Measurements from ENCODE around the gene SH3GLB2.

SH3GLB2 gene

GRCh38 chr9:129028192-129028966, at the start of gene SH3GLB2:
Gene SH3GLB2 (minus strand): TSS chr9:129028331. CDS start chr9:129028154, 177 bp downstream.
- DNase-seq = peak; percentile 97

GRCh38 chr9:129077236-129077635, 49.1 kb upstream of the SH3GLB2 start:
- DNase-seq = no peak

- no peak for DNase-seq
These were observed 48.5 kb upstream of the SH3GLB2 start for GRCh38 chr9:129076640-129077037.

- DNase-seq = no peak
These were observed 48.0 kb upstream of the SH3GLB2 start for GRCh38 chr9:129075996-129076639.

GRCh38 chr9:129074106-129074505, 46.0 kb upstream of the SH3GLB2 start:
- no peak for DNase-seq

DNA sequence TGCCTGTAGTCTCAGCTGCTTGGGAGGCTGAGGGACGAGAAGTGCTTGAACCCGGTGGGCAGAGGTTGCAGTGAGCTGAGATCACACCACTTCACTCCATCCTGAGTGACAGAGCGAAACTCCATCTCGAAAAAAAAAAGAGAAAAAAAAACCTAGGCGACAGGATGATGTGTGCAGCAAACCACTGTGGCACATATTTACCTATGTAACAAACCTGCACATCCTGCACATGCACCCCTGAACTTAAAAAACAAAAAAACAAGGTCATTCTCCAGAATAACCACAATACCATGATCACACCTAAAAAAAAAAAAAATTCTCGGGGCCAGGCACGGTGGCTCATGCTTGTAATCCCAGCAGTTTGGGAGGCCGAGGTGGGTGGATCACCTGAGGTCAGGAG, 45.3 kb upstream of the SH3GLB2 start:
- DNase-seq = no peak

DNA sequence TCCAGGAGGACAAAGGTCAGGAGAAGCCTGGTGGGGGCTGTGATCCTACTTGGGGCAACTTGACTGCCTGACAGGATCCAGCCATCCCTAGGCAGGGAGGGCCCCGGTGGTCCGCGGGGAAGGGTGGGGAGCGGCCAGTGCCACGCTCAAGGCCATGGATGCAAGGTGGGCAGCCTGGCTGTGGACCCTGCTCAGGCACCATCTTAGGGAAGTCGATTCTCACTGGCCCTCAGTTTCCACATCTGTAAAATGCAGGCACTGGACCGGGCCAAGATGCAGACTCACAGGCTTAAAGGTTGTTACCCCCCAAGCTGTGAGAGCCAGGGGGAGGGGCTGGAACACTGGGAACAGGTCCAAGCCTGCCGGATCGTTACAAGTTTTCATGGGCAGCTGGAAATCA, 44.0 kb upstream of the SH3GLB2 start:
- DNase-seq = no peak

GRCh38 chr9:129071526-129072126, 43.5 kb upstream of the SH3GLB2 start:
- DNase-seq = no peak

DNA sequence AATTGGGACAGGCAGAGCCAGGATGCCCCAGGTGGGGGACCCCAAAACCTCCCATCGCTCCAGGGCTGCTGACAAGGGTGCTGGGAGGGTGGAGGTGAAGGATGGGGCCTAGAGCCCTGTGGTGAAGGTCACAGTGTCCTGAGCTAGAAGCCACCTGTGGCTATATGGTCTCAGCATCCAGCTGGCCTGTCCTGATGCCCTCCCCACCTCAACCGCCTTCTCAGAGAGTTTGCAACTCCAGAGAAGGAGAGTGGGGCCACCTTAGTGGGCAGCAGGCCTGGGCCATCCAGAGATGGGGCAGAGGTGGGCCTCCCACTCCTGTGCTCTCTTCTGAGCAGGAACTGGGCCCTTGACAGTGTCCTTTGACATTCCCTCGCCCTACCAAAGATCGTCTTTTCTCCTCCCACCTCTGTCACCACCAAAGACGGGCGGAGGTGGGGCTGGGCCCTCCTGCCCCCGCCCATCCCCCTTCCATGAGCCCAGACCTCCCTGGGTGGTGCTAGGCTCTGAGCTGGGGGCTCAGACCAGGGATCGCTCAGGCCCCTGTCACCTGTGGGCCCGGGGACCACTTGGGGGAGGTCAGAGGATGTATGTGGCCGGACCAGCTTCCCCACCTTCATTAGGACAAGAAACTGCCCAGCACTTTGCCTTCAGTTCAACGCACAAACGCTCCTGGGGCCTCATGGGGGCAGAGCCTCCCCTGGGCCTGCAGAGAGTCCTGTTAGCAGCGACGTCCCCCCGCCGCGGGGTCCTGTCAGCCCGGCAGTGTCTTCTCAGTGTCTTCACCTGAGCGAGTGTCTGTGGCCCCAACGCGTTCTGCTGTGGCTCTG, 42.8 kb upstream of the SH3GLB2 start:
- DNase-seq = no peak

- no peak for DNase-seq
These were observed 41.9 kb upstream of the SH3GLB2 start for GRCh38 chr9:129069862-129070641.

DNA sequence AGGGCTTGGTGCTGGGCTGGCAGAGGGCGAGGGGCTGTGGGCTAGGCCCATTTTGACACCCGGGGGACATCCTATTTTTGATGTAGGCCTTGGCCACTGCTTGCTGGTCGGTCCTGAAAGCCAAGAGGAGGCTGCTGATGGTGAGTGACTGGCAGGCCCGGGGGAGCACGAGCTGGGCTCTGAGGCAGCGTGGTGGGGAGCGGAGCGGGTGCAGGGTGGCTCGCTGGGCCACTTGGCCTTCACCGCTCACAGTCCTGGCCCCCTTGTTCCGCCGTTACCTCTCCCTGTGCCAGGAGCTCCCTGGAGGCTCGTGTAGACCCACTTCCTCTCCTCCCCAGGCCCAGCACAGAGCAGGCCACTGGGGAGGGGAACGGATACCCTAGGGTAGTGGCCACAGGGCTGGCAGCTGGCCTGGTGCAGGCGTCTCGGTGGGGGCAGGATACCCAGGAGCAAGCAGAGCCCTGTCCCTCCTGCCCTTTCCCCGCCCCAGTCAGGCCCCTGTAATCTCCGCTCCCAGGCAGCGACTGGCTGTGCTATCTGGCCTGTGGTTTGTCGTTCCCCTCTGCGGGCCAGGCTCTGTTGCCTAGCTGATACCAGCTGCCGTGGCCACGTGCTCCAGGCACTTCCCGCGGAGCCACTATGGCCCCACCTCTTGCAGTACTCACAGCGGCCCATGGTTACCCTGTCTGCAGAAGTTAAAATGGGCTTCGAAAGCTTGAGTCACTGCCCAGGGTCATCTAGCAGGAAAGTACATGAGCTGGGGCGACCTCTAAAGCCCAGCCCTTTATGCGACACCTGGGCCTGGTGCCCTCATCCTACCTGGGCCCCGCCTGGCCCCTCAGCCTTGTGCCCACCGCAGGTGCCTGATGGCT, 41.1 kb upstream of the SH3GLB2 start:
- DNase-seq = peak; percentile 45

- no peak for DNase-seq
These were observed 40.0 kb upstream of the SH3GLB2 start for GRCh38 chr9:129068110-129068509.

DNA sequence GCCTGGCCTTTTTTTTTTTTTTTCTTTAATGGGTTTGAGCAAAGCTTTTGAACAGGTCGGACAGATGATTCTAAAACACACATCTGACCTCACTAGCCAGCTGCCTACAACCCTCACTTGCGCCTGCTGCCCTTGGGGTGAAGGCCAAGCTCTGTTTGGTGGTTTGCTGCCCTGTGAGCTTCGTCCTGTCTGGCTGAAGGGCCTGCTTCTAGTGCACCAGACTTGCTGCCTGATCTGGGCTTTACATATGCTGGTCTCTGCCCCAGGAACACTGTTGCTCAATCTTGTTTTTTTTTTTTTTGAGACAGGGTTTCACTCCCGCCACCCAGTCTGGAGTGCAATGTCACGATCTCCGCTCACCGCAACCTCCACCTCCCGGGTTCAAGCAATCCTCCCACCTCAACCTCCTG, 36.4 kb upstream of the SH3GLB2 start:
- DNase-seq = no peak

DNA sequence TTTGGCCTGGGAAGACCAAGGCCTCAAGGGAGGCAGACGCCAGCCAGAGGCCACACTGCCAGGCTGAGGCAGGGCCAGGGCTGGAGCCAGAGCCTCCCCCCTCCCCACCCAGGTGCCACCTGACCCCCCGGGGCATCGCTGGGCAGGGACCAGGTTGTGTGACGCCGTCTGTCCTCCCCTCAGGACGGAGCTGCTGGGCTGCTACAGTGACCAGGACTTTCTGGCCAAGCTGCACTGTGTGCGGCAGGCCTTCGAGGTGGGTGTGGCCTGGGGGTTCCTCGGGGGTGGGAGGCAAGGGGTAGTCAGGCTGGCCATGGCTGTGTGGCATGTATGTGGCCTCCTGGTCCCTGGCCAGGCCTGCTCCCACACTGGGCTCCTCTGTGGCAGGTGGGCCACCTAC, 34.9 kb upstream of the SH3GLB2 start:
- DNase-seq = no peak

DNA sequence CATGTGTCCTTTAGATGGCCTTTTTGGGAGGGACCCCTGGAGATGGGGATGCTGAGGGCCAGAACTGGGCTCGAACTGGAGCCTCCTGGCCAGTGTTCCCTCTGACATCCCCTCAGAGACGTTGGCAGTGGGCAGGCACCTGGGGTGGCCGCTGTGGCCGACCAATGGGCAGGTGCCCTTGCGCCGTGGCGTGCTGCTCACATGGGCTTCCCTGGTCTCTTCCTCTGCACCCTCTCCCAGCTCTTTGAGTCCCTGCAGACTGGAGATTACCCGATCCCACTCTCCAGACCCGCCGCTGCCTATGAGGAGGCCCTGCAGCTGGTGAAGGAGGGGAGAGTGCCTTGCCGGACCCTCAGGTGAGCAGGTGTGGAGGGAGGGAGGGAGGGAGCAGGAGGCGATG, 32.9 kb upstream of the SH3GLB2 start:
- no peak for DNase-seq

DNA sequence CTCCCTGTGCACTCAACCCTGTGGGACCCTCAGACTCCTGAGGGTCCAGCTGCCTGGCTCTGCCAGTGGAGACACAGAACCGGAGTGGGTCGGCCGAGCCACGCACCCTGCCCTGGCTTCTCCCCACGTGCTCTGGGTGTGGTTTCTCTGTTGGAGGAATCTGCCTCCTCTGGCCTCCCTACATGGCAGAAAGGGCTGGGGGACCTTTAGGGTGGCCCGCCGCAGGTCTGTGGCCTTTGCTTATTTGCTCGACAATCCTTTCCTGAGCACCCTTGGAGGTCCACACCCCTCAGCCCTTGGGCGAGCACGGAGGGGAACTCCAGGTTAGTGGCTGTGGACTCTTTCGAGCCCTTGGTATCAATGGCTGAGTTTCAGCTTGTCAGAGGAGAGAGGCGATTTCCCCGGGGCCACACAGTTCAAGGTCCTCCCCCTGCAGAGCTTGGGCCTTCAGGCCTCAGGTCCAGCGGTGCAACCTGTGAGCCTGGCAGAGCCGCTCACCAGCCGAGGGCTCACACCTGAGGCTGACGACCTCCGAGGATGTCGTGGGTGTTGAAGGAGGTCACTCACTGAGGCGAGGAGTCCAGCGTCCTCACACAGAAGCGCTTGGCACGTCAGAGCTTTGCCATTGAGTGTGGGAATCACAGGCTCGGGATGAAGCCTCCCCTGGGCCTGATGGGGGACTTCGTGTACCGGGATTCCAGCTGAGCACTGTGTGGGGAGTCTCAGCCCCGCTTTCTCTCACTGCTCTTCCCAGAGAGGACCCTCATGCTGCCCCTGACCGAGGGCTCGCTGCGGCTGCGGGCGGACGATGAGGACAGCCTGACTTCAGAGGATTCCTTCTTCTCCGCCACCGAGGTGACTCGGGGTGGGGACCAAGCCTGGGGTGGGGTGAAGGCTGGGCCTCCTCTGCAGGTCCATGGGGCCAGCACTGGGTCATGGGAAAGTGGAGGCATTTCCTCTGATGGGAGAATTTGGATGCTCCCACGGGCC, 32.0 kb upstream of the SH3GLB2 start:
- DNase-seq = no peak

GRCh38 chr9:129058965-129059795, 31.0 kb upstream of the SH3GLB2 start:
- no peak for DNase-seq

- no peak for DNase-seq
These were observed 26.2 kb upstream of the SH3GLB2 start for GRCh38 chr9:129054163-129054851.

GRCh38 chr9:129053020-129053419, 24.9 kb upstream of the SH3GLB2 start:
- no peak for DNase-seq

All from stimulated activated CD4-positive, alpha-beta T cell treated with anti-CD3 and anti-CD28 coated beads, Interleukin-12 subunit alpha, Interleukin-12 subunit beta, amount 100 ng/mL, for 4 hours (primary cell).